ENCODE results near the gene MVK.
A peak's percentile ranks its signal among the peaks of the same experiment; 100 is the strongest.

The MVK gene

DNA sequence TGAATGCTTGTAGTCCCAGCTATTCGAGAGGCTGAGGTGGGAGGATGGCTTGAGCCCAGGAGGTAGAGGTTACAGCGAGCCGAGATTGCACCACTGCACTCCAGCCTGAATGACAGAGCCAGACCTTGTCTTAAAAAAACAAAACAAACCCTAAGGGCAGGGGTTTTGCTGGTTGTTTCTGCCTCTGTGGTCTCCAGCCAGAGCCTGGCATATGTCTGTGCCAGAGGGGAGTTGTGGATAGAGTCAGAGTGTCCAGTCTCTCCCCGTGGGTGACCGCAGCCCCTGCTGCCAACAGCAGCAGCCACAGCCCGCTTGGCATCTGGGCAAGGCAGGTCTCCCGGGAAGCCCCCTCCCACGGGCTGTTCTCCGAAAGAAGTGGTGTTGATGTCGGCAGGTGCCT, 37.6 kb downstream of the MVK start:
- no peak for DNase-seq

DNA sequence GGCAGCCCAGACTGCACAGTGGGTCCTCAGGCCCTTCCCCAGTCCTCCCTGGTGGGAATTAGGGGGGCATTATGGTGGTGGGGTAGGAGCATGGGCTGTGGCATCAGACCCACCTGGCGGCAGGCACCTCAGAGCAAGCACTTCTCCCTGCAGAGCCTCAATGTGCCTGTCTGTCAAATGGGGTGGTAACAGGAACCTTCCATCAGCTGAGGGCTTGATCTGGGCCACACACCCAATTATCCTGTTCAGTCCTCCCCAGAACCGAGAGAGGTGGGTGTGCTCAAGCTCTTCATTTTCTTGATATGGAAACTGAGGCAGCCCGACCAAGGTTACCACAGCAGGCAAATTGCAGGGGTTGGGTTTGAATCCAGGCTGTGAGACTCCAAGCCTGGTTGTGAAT, 38.4 kb downstream of the MVK start:
- DNase-seq = no peak

DNA sequence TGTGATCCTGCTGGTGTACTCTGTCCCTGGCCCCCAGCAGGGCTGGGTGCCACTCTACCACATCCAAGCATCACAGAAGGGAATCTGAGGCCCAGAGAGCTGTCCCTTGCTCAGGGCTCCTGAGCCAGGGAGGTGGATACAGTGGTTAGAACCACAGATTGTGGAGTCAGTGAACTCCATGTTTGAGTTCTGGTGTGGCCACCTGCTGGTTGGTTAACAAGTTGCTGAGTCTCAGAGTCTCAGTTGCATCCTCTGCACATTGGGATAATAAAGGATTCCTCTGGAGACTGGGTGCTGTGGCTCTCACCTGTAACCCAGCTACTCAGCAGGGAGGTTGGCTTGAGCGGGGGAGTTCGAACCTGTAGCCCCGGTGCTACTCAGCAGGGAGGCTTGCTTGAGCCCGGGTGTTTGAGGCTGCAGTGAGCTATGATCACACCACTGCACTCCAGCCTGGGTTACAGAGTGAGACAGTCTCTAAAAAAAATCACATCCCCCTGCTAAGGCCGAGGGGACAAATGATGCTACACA, 39.4 kb downstream of the MVK start:
- DNase-seq = no peak

DNA sequence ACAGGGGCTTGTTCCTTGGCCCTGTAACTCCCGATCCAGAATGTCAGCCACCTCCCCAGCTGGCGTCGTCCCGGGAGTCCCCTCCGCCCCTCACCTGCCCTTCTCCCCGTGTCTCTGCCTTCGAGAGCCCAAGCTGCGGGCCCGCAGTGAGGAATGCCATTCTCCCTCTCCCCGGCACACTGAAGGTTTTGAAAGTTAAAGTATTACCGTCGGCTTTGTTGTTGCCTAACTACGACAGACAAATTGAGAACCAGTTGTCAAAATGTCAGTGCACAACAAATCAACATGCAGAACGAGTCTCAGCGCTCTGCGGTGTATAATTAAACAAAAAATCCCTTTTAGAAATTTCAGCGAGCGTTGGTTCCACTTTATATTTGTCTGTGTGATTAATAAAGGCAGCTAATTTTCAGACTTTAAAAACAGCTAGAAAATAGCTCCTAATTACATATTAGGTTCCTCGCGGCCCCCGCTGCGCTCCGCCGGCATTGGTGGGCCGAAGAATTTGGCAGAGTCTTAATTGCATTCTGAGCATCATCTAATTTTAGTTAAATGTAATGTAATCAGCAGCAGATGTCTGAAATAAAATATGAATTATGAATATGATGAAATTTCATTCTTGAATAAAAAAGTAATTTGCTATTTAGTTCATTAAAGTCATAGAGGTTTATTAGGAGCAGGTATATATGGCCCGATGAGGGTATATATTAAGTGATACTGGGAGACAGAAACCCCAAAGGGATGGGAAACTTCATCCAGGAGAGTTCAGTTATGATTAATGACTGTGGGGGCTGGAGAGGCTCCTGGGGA, 40.3 kb downstream of the MVK start:
- DNase-seq = no peak

DNA sequence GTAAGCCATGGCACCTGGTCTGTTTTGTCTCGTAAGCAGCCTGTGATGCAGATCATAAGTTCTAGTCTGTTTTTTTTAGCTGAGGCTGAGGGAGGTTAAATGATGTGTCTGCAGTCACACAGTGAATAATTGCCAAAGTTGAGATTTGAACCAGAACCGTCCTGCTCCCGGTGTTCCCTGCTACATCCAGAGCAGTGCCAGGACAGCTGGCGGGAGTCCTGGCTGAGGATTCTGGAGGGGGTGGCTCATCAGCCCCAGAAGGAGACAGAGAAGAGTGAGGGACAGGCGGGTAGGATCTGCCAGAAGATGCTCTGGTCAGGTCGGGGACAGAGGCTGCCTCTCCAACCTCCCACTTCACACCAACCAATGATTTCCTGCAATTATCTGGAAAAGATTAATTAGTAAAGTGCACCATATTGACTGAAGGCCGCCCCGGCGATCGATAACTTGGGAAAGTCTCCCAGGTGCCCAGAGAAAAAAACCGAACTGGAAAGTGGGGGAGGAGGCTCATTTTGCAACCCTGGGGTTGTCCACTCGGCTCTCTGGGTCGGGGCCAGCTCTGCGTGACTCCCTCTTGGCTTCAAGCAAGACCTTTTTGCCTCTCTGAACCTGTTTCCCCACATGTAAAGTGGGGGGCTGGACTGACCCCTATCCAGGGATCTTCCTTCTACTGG, 42.1 kb downstream of the MVK start:
- DNase-seq = no peak

DNA sequence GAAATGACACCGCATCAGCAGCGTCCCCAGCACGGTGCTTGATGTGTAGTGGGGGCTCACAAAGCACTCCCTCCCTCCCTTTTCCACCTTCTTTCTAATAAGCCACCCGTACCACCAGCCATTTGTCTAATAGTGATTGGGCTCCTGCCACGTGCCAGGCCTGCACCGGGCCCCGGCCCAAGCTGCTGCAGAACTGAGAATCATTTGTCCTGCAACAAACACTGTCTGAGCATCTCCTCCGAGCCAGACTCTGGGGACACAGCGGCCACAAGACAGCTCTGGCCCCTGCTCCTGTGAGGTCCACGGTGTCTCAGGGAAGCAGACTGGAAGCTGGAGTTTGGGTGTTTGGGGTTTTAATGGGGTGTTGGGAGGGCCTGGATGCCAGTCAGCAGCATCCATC, 43.9 kb downstream of the MVK start:
- DNase-seq = no peak

DNA sequence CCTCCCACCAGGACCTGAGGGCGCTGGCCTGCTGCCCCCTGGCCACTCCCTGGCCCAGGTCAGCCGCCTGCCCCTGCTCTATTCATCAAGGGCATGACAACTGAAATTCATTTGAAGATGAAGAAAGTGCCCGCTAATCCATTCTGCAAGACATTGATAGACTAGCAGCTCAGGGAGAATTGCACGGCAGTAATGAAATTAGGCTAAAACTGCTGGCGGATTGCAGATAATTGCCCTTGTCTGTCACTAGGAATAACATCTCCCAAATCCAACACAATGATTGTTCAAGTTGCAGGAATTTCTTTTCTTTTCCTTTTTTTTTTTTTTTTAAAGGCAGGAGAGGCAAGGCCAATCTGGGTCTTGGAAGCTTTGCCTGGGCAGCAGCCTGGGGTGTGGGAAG, 44.5 kb downstream of the MVK start:
- no peak for DNase-seq

DNA sequence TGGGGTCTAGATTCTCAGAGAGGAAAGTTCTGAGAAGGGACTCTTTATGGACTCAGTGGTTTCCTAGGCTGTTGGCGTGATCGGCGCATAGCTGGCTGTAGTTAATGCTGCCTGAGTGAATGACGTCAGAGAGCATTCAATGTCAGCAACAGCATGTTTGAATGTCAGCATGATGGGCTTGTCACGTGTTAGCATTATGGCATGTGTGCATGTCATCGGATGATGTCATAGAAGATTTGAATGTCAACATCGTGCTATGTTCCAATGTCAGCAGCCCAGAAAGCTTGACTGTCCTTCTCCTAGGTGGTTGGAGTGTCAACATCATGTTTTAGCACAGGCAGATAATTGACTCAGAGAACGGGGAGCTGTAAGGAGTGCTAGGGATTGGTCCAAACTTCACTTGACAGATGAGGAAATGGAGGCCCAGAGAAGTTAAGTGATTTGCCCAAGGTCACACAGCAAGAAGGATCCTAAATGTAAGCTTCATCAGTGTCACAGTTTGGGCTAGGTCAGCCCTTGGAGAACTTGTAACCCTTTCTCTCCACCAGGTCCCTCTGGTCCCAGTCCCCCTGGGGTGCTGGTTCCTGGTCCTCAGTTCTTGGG, 45.5 kb downstream of the MVK start:
- no peak for DNase-seq

DNA sequence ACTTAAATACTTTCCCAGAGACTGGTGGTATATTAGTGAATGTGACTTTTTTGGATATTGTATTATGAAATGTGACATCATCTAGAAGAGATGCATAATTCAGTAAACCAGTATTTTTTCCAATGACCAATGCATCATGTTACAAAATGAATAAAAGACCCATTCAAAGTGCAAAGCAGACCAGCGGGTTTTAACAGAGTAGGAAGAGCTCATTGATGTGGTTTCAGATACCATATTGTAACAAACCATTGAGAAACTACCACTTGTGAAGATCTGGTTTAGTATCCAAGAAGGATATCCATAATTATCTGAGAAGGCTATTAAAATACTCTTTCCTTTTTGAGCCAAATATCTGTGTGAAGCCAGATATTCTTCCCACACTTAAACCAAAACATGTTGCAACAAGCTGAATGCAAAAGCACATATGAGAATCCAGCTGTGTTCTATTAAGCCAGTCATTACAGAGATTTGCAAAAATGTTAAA, 47.7 kb downstream of the MVK start:
- no peak for DNase-seq

DNA sequence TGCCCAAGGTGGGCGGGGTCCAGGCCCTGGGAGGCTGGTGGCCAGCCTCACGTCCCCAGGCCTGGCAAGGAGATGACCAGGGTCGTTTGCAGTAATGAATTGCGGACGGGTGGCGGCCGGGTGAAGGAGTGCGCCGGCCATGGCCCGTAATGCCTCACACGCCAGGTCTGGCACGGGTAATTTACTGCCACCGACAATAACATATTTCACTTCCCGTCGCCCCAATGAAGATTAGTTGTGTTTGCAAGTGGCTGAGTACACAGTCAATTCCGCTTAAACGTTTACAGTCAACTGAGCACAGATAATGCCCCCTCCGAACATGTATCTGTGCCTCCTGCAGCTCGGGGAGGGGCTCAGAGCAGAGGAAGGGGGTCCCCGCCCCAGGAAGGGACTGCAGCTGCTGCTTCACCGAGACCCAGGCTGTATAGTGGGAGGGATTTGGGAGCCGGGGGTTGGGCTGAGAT, 48.3 kb downstream of the MVK start:
- DNase-seq = peak; percentile 97

DNA sequence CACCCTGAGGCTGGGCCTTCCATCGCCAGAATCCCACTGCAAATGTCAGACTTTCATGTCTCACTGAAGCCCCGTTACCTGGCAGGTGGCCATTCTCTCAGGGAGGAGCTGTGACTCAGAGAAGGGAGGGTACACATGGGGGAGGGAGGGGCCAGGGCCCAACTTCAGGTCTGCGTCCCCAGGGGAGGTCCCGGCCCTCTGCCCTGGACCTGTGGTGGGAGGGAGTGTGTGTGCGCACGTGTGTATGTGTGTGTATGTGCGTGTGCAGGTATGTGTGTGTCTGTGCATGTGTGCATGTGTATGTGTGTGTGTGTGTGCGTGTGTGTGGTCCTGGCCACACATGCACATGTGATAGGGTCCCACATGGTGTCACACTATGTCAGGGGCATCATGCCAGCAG, 50.9 kb downstream of the MVK start:
- DNase-seq = peak; percentile 8

DNA sequence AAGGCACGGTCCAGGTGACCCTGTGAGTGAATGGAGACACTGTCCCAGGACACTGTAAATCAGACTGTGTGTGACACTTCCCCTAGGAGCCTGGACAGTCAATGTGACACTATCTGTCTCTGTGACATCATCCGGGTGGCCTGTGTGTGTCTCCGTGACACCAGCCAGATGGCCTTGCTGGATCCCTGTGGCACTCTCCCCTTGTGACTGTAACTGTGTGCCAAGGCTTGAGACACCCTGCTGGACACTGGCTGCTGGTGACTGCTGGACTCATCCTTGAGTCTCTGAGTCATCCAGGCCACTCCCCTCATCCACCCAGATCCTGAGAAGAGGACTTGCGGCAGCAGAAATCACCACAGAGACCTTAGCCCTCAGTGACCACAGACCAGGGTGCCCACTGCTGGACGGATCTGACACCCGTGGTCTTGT, 51.6 kb downstream of the MVK start:
- DNase-seq = no peak

DNA sequence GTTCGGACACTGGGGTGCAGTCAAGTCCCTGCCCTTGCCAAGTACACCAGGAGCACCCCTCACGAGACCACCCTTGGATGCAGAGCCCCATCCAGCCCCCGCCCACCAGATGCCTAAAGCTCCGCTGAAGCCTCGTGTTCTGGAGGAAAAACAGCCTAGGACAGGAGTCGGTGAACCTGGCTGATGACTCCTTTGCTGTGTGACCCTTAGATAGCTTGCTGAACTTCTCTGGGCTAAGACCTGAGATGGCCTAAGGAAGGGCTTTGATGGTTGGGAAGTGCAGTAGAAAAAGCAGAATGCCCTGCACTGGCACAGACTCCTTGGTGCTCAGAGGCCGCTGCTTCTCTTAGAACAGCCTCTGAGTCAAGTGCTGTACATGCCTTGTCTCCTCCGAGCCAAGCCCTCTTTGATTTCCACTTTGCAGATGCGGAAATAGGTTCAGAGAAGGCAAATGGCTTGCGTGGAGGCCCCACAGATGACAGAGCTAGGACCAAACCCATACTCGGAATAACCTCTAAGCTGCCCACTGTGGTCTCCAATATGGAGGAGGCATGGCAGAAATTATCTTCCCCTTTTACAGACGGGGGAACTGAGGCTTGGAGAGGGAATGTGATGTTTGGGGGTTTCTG, 52.3 kb downstream of the MVK start:
- DNase-seq = no peak

DNA sequence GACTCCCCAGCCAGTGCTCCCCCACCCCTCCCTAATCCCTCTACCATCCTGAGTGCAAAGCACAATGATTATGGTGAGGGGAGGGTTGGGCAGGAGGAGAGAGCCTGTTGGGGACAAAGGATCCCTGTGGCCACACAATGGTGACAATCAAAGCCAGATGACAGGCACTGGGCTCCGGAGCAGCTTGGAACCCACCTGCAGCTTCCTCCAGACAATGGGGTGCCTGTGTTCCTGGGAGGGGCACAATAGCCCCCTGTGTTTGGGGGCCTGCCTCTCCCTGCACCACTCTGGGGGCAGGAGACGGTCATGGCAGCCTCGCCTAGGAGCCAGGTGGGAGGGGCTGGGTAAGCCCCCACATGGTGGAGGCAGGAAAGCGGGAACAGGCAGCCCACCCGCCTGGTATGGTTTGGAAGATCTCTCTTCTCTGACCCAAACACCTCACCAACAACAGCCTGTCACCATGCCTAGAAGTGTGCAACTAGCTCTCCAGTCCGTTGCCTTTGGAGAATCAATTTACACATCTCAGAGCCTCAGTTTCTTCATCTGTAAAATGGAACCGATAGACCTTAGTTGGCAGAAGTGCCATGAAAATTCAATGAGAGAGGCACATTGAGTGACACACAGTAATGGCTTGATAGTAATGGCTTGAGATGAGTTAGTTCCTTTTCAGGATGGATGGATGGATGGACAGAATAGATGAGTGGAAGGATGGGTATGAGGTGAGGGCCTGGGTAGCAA, 53.0 kb downstream of the MVK start:
- DNase-seq = peak; percentile 18

DNA sequence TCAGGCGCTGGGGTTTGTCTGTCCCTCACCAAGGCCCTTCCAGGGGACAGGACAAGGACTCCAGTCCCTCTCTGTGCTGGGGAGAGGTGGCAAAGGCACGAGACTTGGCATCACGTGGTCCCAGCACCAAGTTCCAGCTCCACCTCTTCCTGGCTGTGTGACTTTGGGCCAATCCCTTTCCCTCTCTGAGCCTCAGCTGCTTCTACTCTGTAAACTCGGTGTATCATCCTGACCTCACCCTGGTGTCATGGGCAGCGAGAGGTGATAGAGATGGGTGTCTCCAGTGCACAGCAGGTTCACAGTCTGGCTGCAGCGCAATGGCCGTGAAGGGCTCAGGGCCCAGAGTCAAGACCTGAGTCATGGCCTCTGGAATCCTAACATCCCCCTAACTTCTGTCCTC, 54.0 kb downstream of the MVK start:
- no peak for DNase-seq

DNA sequence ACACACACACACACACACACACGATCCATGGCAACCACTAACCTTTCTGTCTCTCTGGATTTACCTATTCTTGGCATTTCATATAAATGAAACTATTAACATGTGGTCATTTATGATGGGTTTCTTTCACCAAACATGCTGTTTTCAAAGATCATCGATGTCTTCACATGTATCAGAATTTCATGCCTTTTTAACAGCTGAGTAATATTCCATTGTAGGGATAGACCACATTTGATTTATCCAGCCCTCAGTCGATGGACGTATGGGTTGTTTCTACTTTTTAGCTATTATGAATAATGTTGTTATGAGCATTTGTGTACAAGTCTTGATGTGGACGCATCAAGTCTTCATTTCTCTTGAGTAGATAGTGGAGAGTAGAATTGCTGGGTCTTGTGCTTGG, 56.5 kb downstream of the MVK start:
- DNase-seq = no peak

DNA sequence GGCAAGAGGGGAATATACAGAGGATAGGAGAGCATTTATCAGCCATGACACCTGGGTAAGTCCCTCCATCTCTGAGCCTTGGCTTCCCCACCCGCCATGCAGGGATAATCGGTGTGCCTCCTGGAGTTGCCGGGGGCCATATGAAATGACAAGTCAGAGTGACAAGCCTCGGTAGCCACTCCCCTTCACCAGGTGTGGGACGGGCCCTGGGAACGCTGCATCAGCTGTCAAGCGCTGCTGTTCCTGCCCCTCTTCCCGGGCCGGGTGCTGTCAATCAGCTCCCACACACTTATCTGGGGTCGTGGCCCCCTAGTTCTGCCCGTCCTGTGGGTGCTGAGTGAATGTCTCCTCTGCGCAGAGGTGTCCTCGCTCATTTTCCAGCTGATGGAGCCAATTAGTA, 57.2 kb downstream of the MVK start:
- DNase-seq = no peak

DNA sequence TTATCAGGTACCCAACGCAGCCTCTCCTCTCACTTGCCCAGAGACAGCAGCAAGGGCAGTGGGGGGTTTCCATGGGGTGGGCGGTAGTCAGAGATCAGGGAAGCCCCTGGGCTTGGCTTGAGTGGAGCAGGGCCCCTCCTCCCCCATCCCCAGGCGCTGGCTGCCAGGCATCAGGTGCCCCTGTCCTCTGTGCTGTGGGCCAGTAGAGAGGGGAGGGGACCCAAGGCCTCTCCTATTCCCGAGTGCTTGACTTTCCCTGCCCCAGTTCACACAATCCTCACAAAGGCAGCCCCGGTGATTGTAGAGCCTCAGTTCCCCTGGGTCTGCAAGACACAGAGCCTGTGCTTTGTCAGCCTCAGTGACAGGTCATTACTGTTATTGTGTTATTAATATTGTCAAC, 57.7 kb downstream of the MVK start:
- no peak for DNase-seq

DNA sequence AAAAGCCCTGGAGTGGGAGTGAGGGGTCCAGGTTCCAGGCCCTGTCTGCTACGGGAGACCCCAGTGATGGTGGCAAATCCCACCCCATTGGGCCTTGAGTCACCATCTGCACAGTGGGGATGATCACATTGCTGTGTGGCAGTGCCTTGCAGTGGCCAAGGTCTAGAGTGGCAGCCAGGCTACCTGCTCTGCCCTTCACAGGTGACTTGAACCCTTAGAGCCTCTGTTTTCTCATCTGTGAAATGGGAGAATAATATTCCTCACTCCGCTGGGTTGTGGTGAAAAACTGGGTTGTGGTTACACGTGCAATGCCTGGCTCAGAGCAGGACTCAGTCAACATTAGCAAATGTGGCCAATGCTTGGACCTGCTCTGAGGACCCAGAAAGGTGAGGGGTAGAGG, 58.2 kb downstream of the MVK start:
- DNase-seq = no peak

DNA sequence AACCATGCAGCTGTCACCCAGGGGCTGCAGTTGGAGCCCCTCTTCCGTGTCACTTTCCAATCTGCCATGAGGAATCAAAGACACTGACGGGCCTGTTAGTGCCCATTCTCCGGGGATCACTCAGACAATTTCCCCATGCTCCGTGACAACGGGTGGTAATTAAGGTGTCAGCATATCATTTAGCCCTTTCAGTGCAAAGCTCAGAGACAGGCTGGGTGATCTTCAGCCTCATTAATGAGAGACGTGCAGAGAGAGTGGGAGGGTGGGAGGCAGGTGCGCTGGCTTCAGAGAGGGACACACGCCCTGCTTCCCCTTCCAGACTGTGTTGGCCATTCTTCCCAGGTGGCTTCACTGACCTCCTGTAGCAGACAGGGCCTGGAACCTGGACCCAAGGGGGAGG, 58.7 kb downstream of the MVK start:
- no peak for DNase-seq

DNA sequence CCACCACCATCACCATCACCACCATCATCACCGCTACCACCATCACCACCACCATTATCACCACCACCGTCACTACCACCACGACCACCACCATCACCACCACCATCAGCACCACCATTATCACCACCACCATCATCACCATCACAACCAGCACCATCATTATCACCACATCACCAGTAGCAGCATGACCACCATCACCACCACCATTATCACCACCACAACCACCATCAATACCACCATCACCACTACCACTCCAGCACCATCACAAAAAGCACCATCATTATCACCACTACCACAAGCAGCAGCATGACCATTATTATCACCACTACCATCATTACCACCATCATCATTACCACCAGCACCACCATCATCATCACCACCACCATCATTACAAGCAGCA, 62.1 kb downstream of the MVK start:
- no peak for DNase-seq

DNA sequence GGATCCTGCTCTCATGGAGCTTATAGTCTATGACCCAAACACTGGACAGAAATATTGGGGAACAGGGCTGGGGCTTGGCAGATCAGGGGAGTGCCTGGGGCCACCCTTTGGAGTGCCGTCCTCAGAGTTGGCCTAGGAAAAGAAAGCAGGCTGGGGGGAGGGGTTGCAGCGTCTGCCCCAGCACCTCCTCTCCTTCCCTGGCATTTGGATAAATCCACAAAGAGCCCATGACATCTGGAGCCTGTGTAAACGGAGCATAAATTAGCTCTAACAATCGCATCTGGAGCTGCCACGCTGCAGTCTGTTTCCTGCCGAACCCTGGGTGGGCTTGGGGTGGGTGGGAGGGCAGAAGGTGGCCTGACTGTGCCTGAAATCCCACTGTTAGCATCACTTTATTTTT, 63.8 kb downstream of the MVK start:
- no peak for DNase-seq

DNA sequence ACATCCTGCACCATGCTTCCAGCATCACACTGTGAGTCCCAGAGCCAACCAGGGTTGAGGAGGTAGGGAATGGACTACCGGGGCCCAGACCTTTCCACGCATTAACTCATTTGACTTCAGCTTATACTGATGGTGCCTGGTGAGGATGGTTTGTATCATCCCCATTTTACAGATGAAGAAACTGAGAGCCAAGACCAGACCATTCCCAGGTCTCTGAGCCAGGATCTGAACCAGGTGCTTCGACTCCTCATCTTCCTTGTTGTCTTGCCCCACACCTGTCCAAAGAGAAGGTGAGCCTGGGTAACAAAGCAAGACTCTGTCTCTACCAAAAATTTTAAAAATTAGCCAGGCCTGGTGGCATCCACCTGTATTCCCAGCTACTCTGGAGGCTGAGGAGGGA, 64.4 kb downstream of the MVK start:
- DNase-seq = no peak
